Stimulated activated CD4-positive, alpha-beta T cell treated with anti-CD3 and anti-CD28 coated beads, Interleukin-15, amount 100 ng/mL, for 24 hours (primary cell): ENCODE measurements around the gene PPP2R3A.

Source experiments
- DNase-seq: peaks from one replicate; pipeline ENCODE4 v3.0.0-alpha.2; 2020

The PPP2R3A gene

GRCh38 chr3:135970506-135971116 lies 5.1 kb downstream of the PPP2R3A start:
- DNase-seq, result no peak

- DNase-seq, result no peak
These were observed 8.3 kb downstream of the PPP2R3A start for GRCh38 chr3:135973841-135974240.

GRCh38 chr3:135975053-135975452 lies 9.5 kb downstream of the PPP2R3A start:
- no peak for DNase-seq

- no peak for DNase-seq
These were observed 10.0 kb downstream of the PPP2R3A start for GRCh38 chr3:135975536-135975935.

- no peak for DNase-seq
These were observed 14.8 kb downstream of the PPP2R3A start for GRCh38 chr3:135980343-135980742.

- DNase-seq, result no peak
These were observed 16.3 kb downstream of the PPP2R3A start for GRCh38 chr3:135981701-135982403.

DNA sequence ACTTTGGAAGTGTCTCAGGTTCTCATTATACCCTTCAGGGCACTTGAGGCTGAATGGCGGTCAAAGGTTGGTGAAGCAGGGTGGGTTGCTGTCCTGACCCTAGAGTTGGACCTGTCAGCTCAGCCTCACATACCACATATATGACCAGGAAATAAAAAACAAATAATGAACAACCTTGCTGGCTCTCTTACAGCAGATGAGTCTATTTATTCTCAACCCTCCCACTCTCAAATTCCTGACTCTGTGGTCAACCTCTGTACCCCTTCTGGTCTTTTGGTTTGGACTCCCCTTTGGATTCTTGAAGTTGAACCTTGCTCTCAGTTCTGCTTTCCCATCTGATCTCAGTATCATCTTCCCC lies 16.9 kb downstream of the PPP2R3A start:
- DNase-seq, result no peak

- no peak for DNase-seq
These were observed 17.5 kb downstream of the PPP2R3A start for GRCh38 chr3:135982922-135983581.

DNA sequence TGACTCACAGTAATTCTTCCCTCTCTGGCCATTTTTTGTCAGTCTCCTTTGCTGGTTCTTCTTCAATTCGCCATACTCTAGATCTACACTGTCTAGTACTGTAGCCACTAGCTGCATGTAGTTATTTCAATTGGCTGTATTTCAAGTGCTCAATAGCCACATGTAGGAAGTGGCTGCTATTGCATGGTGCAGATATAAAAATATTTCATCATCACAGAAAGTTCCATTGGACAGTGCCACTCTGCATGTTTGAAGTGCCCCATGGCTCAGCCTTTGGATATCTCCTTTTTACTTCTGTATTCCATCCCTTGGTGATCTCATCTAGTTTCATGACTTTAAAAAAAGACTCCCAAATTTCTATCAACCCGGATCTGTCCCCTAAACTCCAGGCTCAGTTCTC lies 22.1 kb downstream of the PPP2R3A start:
- DNase-seq, result no peak

GRCh38 chr3:135989242-135989641 lies 23.7 kb downstream of the PPP2R3A start:
- no peak for DNase-seq

DNA sequence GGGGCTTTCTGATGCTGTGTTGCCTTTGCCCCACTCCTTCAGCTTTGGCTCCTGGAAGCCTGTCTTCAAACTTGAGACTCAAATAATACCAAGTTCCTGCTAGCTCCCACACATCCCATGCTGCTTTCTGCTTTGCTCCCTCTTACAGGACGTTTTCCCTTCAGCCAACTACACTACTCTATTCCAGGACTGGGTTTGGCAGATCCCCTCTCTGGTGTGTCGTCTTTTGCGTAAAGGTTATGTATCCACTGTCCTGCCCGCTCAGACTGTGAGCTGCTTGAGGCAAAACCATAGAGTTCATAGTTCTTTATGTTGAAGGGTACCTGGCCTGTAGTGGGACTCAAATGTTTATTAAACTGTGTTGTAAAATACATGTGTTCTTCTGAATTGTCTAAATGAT lies 25.4 kb downstream of the PPP2R3A start:
- no peak for DNase-seq

DNA sequence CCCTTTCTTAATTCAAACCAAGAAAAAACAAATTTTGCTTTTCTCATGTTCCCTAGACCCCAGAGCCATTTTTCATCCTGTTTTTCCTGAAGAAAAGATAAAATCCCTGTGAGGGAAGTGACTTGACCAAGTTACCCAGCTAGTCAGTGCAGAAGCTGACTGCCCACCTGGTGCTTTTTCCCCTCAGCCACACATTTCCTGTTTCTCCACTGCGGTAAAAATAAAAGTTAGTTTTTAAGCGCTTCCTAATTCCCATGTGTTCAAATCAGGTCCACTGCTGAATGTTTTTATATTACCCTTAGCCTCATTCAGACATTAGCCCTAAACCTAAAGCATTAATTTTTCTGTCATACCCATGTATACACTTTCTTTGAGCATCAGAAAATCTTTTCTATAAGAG lies 26.1 kb downstream of the PPP2R3A start:
- DNase-seq, result no peak

GRCh38 chr3:135992072-135992471 lies 26.5 kb downstream of the PPP2R3A start:
- peak; percentile 2 for DNase-seq

DNA sequence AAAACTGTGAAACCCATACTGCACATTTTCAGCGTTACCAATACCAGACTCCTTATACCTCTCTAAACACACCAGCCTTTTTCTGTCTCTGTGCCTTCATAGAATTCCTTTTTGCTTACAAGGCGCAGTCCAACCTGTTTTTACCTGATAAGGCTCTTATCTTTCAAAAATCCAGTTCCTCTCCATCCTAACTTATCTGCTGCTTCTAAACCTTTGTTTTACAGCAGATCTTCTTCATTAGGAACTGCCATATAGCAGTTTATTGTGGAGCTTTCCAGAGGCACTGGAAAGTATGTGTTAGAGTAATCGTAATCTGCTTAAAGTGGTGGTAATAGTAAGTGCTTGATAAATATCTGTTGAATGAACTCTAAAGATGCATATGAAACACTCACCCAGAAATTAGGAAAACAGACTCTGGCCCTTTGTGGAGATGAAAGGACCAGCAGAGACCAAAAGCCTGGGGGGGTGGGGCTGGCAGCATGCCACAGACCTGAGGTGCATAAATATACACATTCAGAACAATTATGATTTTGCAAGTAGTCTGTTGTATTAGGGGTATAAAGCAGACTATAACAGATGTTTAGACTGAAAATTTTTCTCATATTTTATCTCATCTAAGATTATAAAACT lies 29.3 kb downstream of the PPP2R3A start:
- DNase-seq, result no peak

- DNase-seq, result no peak
These were observed 30.2 kb downstream of the PPP2R3A start for GRCh38 chr3:135995766-135996165.

- DNase-seq, result no peak
These were observed 32.2 kb downstream of the PPP2R3A start for GRCh38 chr3:135997554-135998320.

DNA sequence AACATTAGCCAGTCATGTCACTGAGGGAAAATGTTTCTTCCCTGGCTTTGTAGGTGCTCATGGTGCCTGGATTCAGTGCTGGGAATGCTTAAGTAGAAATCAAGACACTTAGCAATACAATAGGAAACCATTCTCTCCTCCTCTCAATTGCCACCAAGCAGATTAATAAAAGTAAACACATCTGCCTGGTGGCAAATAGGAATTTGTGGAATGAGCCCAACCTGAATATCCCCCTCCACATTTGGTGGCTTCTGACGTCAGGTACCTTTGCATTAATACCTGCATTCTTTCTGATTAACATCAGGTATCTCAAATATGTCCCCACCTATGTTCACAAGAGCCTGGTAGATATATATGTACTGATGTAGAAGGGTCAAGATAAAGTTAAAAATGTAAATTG lies 42.7 kb downstream of the PPP2R3A start:
- no peak for DNase-seq

DNA sequence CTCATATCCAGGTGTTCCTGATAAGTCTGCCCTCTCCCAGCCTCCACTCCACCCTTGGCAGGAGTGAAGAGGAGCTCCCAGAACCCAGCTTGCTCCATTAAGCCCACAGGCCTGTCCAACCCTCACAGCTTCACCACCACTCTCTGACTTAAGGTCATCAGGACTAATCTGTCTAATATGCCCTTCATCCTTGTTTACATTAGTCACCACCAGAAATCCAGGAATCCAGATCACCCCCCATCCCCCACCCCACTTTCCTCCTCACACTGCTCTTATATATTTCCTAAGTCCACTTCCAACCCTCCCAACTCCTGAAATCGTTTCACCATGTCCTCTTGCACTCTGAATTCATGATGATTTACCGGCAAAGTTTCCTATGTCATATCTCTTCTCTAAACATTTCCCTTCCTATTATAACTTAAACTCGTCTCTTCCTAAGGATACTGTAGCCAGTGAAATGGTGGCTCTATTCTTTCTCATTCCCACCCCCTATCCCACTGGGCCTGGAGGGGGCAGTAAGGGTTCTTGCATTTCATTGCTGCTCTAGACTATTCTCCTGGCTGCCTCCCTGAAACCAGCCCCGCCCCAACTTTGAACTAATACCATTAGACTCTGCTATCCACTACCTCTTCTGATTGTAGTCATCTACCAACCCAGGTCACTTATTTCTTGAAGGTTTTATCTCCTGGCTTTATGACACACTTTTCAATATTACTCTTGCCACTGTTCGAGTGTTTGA lies 43.4 kb downstream of the PPP2R3A start:
- no peak for DNase-seq

GRCh38 chr3:136018876-136019275 lies 53.3 kb downstream of the PPP2R3A start:
- no peak for DNase-seq

- no peak for DNase-seq
These were observed 56.3 kb downstream of the PPP2R3A start for GRCh38 chr3:136021803-136022202.

- DNase-seq, result no peak
These were observed 57.2 kb downstream of the PPP2R3A start for GRCh38 chr3:136022529-136023263.
